ENCODE results near the gene INAFM1.
"Not testable (repeated sequence)": the region's sequence is repeated elsewhere in the genome, so short reads cannot be mapped to it uniquely, and the experiment has no call there.

The INAFM1 gene

GRCh38 chr19:47300867-47301266, 26.2 kb downstream of the INAFM1 start:
- not testable (repeated sequence) for H3K9ac ChIP-seq (ENCODE audit: low read depth, low read length); H3K36me3 ChIP-seq (ENCODE audit: insufficient read depth, low read length); H3K4me1 ChIP-seq (ENCODE audit: insufficient read depth, low read length); H3K9me3 ChIP-seq (ENCODE audit: control insufficient read depth, insufficient read depth, low read length)

- no peaks in the 10 kb centered on the region for H3K36me3 ChIP-seq (ENCODE audit: insufficient read depth, low read length)
- H3K4me1 ChIP-seq (ENCODE audit: insufficient read depth, low read length) = no peaks in the 10 kb centered on the region
- no peak overlapping the region for H3K9ac ChIP-seq (ENCODE audit: low read depth, low read length)
- H3K9me3 ChIP-seq (ENCODE audit: control insufficient read depth, insufficient read depth, low read length) = no peaks in the 10 kb centered on the region
Observed at GRCh38 chr19:47302249-47302648, 27.6 kb downstream of the INAFM1 start.

- H3K4me1 ChIP-seq (ENCODE audit: insufficient read depth, low read length) = no peaks in the 10 kb centered on the region; the same call in 1 of the 2 replicates
- H3K36me3 ChIP-seq (ENCODE audit: insufficient read depth, low read length) = no peaks in the 10 kb centered on the region
- no peaks in the 10 kb centered on the region for H3K9me3 ChIP-seq (ENCODE audit: control insufficient read depth, insufficient read depth, low read length)
- H3K9ac ChIP-seq (ENCODE audit: low read depth, low read length) = no peak overlapping the region
Observed at GRCh38 chr19:47303966-47304365, 29.3 kb downstream of the INAFM1 start.

- Histone ChIP-seq H3K4me1 (ENCODE audit: insufficient read depth, low read length) (no peaks in the 10 kb centered on the region; the same call in 1 of the 2 replicates), H3K9ac (ENCODE audit: low read depth, low read length) (no peak overlapping the region), H3K9me3 (ENCODE audit: control insufficient read depth, insufficient read depth, low read length) (no peaks in the 10 kb centered on the region), H3K36me3 (ENCODE audit: insufficient read depth, low read length) (no peaks in the 10 kb centered on the region)
Observed at GRCh38 chr19:47305309-47305751, 30.6 kb downstream of the INAFM1 start.

GRCh38 chr19:47306303-47306702, 31.6 kb downstream of the INAFM1 start:
- Histone ChIP-seq H3K9ac (ENCODE audit: low read depth, low read length) (no peak overlapping the region), H3K4me1 (ENCODE audit: insufficient read depth, low read length) (no peaks in the 10 kb centered on the region; the same call in 1 of the 2 replicates), H3K36me3 (ENCODE audit: insufficient read depth, low read length) (no peaks in the 10 kb centered on the region), H3K9me3 (ENCODE audit: control insufficient read depth, insufficient read depth, low read length) (no peaks in the 10 kb centered on the region)

GRCh38 chr19:47309038-47309437, 34.4 kb downstream of the INAFM1 start:
- Histone ChIP-seq H3K36me3 (ENCODE audit: insufficient read depth, low read length) (no peaks in the 10 kb centered on the region), H3K9me3 (ENCODE audit: control insufficient read depth, insufficient read depth, low read length) (no peaks in the 10 kb centered on the region), H3K4me1 (ENCODE audit: insufficient read depth, low read length) (no peaks in the 10 kb centered on the region; the same call in 1 of the 2 replicates), H3K9ac (ENCODE audit: low read depth, low read length) (no peak overlapping the region)

GRCh38 chr19:47309608-47310007, 34.9 kb downstream of the INAFM1 start, which contains the start of gene C5AR1:
Gene C5AR1 (plus strand): TSS chr19:47309861. CDS start chr19:47309896, 35 bp downstream.
- H3K36me3 ChIP-seq (ENCODE audit: insufficient read depth, low read length) = no peaks in the 10 kb centered on the region
- no peaks in the 10 kb centered on the region; the same call in 1 of the 2 replicates for H3K4me1 ChIP-seq (ENCODE audit: insufficient read depth, low read length)
- no peak within 1 kb of the TSS for H3K9ac ChIP-seq (ENCODE audit: low read depth, low read length)
- no peaks in the 10 kb centered on the region for H3K9me3 ChIP-seq (ENCODE audit: control insufficient read depth, insufficient read depth, low read length)

GRCh38 chr19:47310323-47310722, 35.6 kb downstream of the INAFM1 start:
- Histone ChIP-seq H3K36me3 (ENCODE audit: insufficient read depth, low read length) (no peaks in the 10 kb centered on the region), H3K9me3 (ENCODE audit: control insufficient read depth, insufficient read depth, low read length) (no peaks in the 10 kb centered on the region), H3K4me1 (ENCODE audit: insufficient read depth, low read length) (no peaks in the 10 kb centered on the region; the same call in 1 of the 2 replicates), H3K9ac (ENCODE audit: low read depth, low read length) (no peak overlapping the region)

- Histone ChIP-seq H3K4me1 (ENCODE audit: insufficient read depth, low read length) (no peaks in the 10 kb centered on the region; the same call in 1 of the 2 replicates), H3K36me3 (ENCODE audit: insufficient read depth, low read length) (no peaks in the 10 kb centered on the region), H3K9ac (ENCODE audit: low read depth, low read length) (no peak overlapping the region), H3K9me3 (ENCODE audit: control insufficient read depth, insufficient read depth, low read length) (no peaks in the 10 kb centered on the region)
Observed at GRCh38 chr19:47310819-47311218, 36.1 kb downstream of the INAFM1 start.

GRCh38 chr19:47312366-47313006, 37.8 kb downstream of the INAFM1 start:
- Histone ChIP-seq H3K4me1 (ENCODE audit: insufficient read depth, low read length) (no peaks in the 10 kb centered on the region; the same call in 1 of the 2 replicates), H3K9ac (ENCODE audit: low read depth, low read length) (no peak overlapping the region), H3K36me3 (ENCODE audit: insufficient read depth, low read length) (no peaks in the 10 kb centered on the region), H3K9me3 (ENCODE audit: control insufficient read depth, insufficient read depth, low read length) (no peaks in the 10 kb centered on the region)

- no peaks in the 10 kb centered on the region for H3K36me3 ChIP-seq (ENCODE audit: insufficient read depth, low read length)
- no peak overlapping the region for H3K9ac ChIP-seq (ENCODE audit: low read depth, low read length)
- H3K4me1 ChIP-seq (ENCODE audit: insufficient read depth, low read length) = no peaks in the 10 kb centered on the region; the same call in 1 of the 2 replicates
- no peaks in the 10 kb centered on the region for H3K9me3 ChIP-seq (ENCODE audit: control insufficient read depth, insufficient read depth, low read length)
Observed at GRCh38 chr19:47313754-47314295, 39.1 kb downstream of the INAFM1 start.

GRCh38 chr19:47315125-47315821, 40.6 kb downstream of the INAFM1 start:
- H3K36me3 ChIP-seq (ENCODE audit: insufficient read depth, low read length) = no peaks in the 10 kb centered on the region
- H3K9me3 ChIP-seq (ENCODE audit: control insufficient read depth, insufficient read depth, low read length) = no peaks in the 10 kb centered on the region
- H3K4me1 ChIP-seq (ENCODE audit: insufficient read depth, low read length) = no peaks in the 10 kb centered on the region; the same call in 1 of the 2 replicates
- no peak overlapping the region for H3K9ac ChIP-seq (ENCODE audit: low read depth, low read length)

GRCh38 chr19:47316513-47316912, 41.8 kb downstream of the INAFM1 start:
- H3K9ac ChIP-seq (ENCODE audit: low read depth, low read length) = no peak overlapping the region
- no peaks in the 10 kb centered on the region; the same call in 1 of the 2 replicates for H3K4me1 ChIP-seq (ENCODE audit: insufficient read depth, low read length)
- H3K36me3 ChIP-seq (ENCODE audit: insufficient read depth, low read length) = no peaks in the 10 kb centered on the region
- H3K9me3 ChIP-seq (ENCODE audit: control insufficient read depth, insufficient read depth, low read length) = no peaks in the 10 kb centered on the region

- Histone ChIP-seq H3K9ac (ENCODE audit: low read depth, low read length) (no peak overlapping the region), H3K36me3 (ENCODE audit: insufficient read depth, low read length) (no peaks in the 10 kb centered on the region)
Observed at GRCh38 chr19:47319923-47320871, 45.5 kb downstream of the INAFM1 start.

More at GRCh38 chr19:47319923-47320871, 45.5 kb downstream of the INAFM1 start:
- Histone ChIP-seq H3K4me1 (ENCODE audit: insufficient read depth, low read length) (no peaks in the 10 kb centered on the region; the same call in 1 of the 2 replicates), H3K9me3 (ENCODE audit: control insufficient read depth, insufficient read depth, low read length) (no peaks in the 10 kb centered on the region)
